ENCODE data around the gene TPCN1. TPM values are rescaled to one million over a fixed set of nuclear protein-coding genes. Genes with fewer than 3 reads are reported as not detected.
A peak's percentile ranks its signal among the peaks of the same experiment; 100 is the strongest.

TPCN1 gene
- total RNA-seq, 1 experiment from 2014 or later, result 13.5 TPM

GRCh38 chr12:113220593-113221180 lies 577 bp upstream of the TPCN1 start:
- Mint-ChIP-seq H3K36me3 (ENCODE audit: insufficient read depth in 1 of 3, low read depth in 3 of 3) (no peaks in the 10 kb centered on the region), H3K27me3 (ENCODE audit: low read depth) (no peaks in the 10 kb centered on the region), H3K4me3 (peak overlapping the region; percentile 83 to 94), H3K4me1 (peaks cover 19 to 20% of the 10 kb centered on the region in 2 experiments), H3K9me3 (no peaks in the 10 kb centered on the region), H3K27ac (peak overlapping the region; percentile 63 to 93 (median 74); a peak in 3 of 7 replicates)
- H3T11ph ChIP-seq (ENCODE audit: low read length), result no peak overlapping the region
- no peak overlapping the region for H2BK12ac ChIP-seq (ENCODE audit: insufficient read length, low read depth, low read length)
- H3K18ac ChIP-seq (ENCODE audit: insufficient read length, low read depth, low read length), result peak overlapping the region; percentile 2
- H4K8ac ChIP-seq (replicated peaks; ENCODE audit: insufficient read length, low read depth, low read length), result no peak overlapping the region
- no peak overlapping the region for H2AFZ ChIP-seq (ENCODE audit: low read length)
- no peak for TF ChIP-seq CTCF (conservative IDR thresholded peaks at IDR 0.05)
- H3K14ac ChIP-seq (ENCODE audit: insufficient read depth, low read length), result peak overlapping the region; percentile 3; the same call in 1 of the 2 replicates
- H3K79me2 ChIP-seq (ENCODE audit: insufficient read depth, low read length), result peaks cover 1% of the 10 kb centered on the region; the same call in 1 of the 2 replicates
- no peaks in the 10 kb centered on the region for H3K79me1 ChIP-seq (ENCODE audit: insufficient read depth, low read depth, low read length, poor library complexity, severe bottlenecking)
- no peak overlapping the region for H2AK5ac ChIP-seq (ENCODE audit: insufficient read length, low read length)
- no peak overlapping the region for H4K91ac ChIP-seq (ENCODE audit: insufficient read length, low read depth, low read length)
- no peak overlapping the region for H3K56ac ChIP-seq (ENCODE audit: insufficient read length, low read depth, low read length)
- H2BK15ac ChIP-seq (ENCODE audit: low read depth, low read length), result no peak overlapping the region
- H3K23ac ChIP-seq (ENCODE audit: insufficient read length, low read depth, low read length), result no peak overlapping the region
- H3K4me2 ChIP-seq (ENCODE audit: insufficient read depth, insufficient read length, low read length), result peak overlapping the region; percentile 80
- H2BK120ac ChIP-seq (ENCODE audit: low read depth, low read length, poor library complexity, severe bottlenecking), result no peak overlapping the region
- no peaks in the 10 kb centered on the region for H3K27me3 ChIP-seq (ENCODE audit: insufficient read depth, low read length)
- H3K9ac ChIP-seq (ENCODE audit: extremely low read depth, insufficient read length, low read length), result peak overlapping the region; percentile 1
- WGBS (ENCODE audit: extremely low coverage, insufficient read length, low lambda C conversion rate), result no CpG with 5 or more reads among the region's 23 CpGs
- no peak for DNase-seq
- no peak overlapping the region for H2BK20ac ChIP-seq (ENCODE audit: low read depth, low read length, poor library complexity, severe bottlenecking)
- no peaks in the 10 kb centered on the region for H3K9me3 ChIP-seq (ENCODE audit: control insufficient read depth, low read depth, low read length)
- H3K4ac ChIP-seq (ENCODE audit: low read depth, low read length), result no peak overlapping the region
- H4K20me1 ChIP-seq (ENCODE audit: control insufficient read depth, insufficient read depth, insufficient read length), result no peaks in the 10 kb centered on the region
- H3K27ac ChIP-seq (ENCODE audit: insufficient read length, low read depth, low read length), result no peak overlapping the region
- no peak overlapping the region for H2BK5ac ChIP-seq (ENCODE audit: insufficient read length, low read length)
- H3K4me1 ChIP-seq (ENCODE audit: insufficient read depth, low read length), result peaks cover 4% of the 10 kb centered on the region; the same call in 1 of the 2 replicates
- no peak overlapping the region for H4K5ac ChIP-seq (ENCODE audit: insufficient read length, low read depth, low read length)
- peaks cover 9% of the 10 kb centered on the region for H3K23me2 ChIP-seq (ENCODE audit: insufficient read length, low read depth, low read length, poor library complexity, severe bottlenecking)

Measured in H9 (cell line).